Left forelimb (tissue), 1 donor: ENCODE data around the gene PMM1.

Experiments
- DNase-seq: peaks from one replicate; pipeline ENCODE4 v3.0.0-alpha.2; 2018; ENCODE audit warnings: low spot score

Gene PMM1

GRCh38 chr22:41538583-41538982 is 51.1 kb downstream of the PMM1 start:
- no peak for DNase-seq

- no peak for DNase-seq
Measured at GRCh38 chr22:41537203-41537602, 52.4 kb downstream of the PMM1 start.

- no peak for DNase-seq
Measured at GRCh38 chr22:41535244-41535643, 54.4 kb downstream of the PMM1 start.

GRCh38 chr22:41534219-41534618 is 55.4 kb downstream of the PMM1 start:
- no peak for DNase-seq

GRCh38 chr22:41532908-41533825 is 56.5 kb downstream of the PMM1 start:
- DNase-seq, result no peak

- DNase-seq, result no peak
Measured at GRCh38 chr22:41531715-41532477, 57.7 kb downstream of the PMM1 start.

GRCh38 chr22:41530890-41531714 is 58.5 kb downstream of the PMM1 start:
- no peak for DNase-seq

GRCh38 chr22:41528938-41529561 is 60.6 kb downstream of the PMM1 start:
- DNase-seq, result no peak

GRCh38 chr22:41528132-41528766 is 61.4 kb downstream of the PMM1 start:
- no peak for DNase-seq
